Uterus (tissue), 4 donors: ENCODE results near the gene COL25A1. TPM values are rescaled to one million over a fixed set of nuclear protein-coding genes. Genes with fewer than 3 reads are reported as not detected.
"Not testable (repeated sequence)": the region's sequence is repeated elsewhere in the genome, so short reads cannot be mapped to it uniquely, and the experiment has no call there.

ENCODE experiments used
- DNase-seq, 2 donors: peaks; one replicate each; pipeline ENCODE4 v3.0.0-alpha.2; 2019 to 2020
- H3K27ac ChIP-seq, 2 donors: fragments of 200-600 bp; sonication (generic); 1 replicate in 1 of 2; 2 replicates in 1 of 2; pipeline ENCODE4 v1.5.1; 2016 to 2018
- H3K27me3 ChIP-seq, 2 donors: fragments of 200-600 bp; sonication (generic); one replicate each; pipeline ENCODE4 v1.5.1; 2018 to 2019; ENCODE audit warnings: control low read depth in 1 of 2
- H3K36me3 ChIP-seq, 2 donors: fragments of 200-600 bp; sonication (generic); one replicate each; pipeline ENCODE4 v1.5.1; 2019; ENCODE audit warnings: control low read depth in 1 of 2
- H3K4me1 ChIP-seq, 2 donors: fragments of 200-600 bp; sonication (generic); one replicate each; pipeline ENCODE4 v1.5.1; 2018 to 2019; ENCODE audit warnings: control low read depth in 1 of 2
- H3K4me3 ChIP-seq, 2 donors: fragments of 200-600 bp; sonication (generic); 1 replicate in 1 of 2; 2 replicates in 1 of 2; pipeline ENCODE4 v1.5.1; 2018 to 2019; ENCODE audit warnings: mild to moderate bottlenecking in 1 of 2
- H3K9me3 ChIP-seq, 2 donors: fragments of 200-600 bp; sonication (generic); one replicate each; pipeline ENCODE4 v1.5.1; 2019; ENCODE audit warnings: control low read depth in 1 of 2
- POLR2A ChIP-seq, 2 donors: fragments of 450-650 bp; IDR thresholded peaks; one replicate each; pipeline ENCODE4 v1.6.1; 2016; ENCODE audit warnings: antibody characterized with exemption in 2 of 2, mild to moderate bottlenecking in 1 of 2, moderate library complexity in 1 of 2
- intact Hi-C: fragments of 100-400 bp; cut with DNase I; formaldehyde crosslinking; loops from one replicate; pipeline ENCODE4 v1.15.1; 2023; ENCODE audit warnings: low total_unique reads
- total RNA-seq, 4 donors: library from RNA; depleted of rRNA in 3 of 4; stranded (reverse); fragments of >200 nt in 3 of 4; gene quantifications; one replicate each; pipeline versions ENCODE4 v1.1.0 to v1.2.4, GENCODE V29; 2014 to 2023
- TF ChIP-seq, protein P1 (sequence below), 4 experiments: fragments of 200-600 bp in 2 of 4; fragments of 450-650 bp in 2 of 4; sonication (generic) in 2 of 4; IDR thresholded peaks; one replicate each; pipeline ENCODE4 v1.5.1; 2016 to 2019; ENCODE audit warnings: antibody characterized with exemption in 4 of 4, mild to moderate bottlenecking in 2 of 4, moderate library complexity in 1 of 4
- donor health status: DM: yes; HTN: yes; CAD: no.

Gene COL25A1
- total RNA-seq, 4 donors from 2014 or later: 0.26 to 41.1 (median 1.8) TPM; not detected in 1

DNA sequence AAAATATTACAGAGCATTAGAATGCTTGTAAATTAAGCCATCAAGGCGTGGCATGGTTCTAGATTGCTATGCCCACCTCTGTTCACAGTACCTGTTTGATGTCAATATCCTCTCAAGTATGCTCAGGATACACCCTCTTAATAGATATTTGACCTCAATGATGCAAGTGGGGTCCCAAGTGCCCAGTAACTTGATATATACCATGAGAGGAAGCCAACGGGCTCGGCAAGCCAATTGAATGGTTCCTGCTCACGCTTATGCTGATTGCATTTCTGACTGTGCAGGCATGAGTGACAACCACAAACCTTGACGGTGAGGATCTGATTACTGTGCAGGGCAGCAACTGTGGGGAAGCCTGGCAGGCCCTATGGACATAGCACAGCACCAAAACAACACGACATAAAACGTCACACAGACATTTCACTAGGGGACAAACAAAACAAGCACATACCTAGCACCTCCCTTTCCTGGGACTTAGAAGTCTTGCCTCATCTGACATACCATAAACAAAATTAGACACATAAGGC, 360.5 kb downstream of the COL25A1 start:
- H3K9me3 ChIP-seq: no peaks in the 10 kb centered on the region
- no peak for DNase-seq
- intact Hi-C loops: no loop called here
- no peak overlapping the region for H3K4me3 ChIP-seq
- no peak for TF ChIP-seq POLR2A (IDR thresholded peaks at IDR 0.05)
- TF ChIP-seq, protein P1, sequence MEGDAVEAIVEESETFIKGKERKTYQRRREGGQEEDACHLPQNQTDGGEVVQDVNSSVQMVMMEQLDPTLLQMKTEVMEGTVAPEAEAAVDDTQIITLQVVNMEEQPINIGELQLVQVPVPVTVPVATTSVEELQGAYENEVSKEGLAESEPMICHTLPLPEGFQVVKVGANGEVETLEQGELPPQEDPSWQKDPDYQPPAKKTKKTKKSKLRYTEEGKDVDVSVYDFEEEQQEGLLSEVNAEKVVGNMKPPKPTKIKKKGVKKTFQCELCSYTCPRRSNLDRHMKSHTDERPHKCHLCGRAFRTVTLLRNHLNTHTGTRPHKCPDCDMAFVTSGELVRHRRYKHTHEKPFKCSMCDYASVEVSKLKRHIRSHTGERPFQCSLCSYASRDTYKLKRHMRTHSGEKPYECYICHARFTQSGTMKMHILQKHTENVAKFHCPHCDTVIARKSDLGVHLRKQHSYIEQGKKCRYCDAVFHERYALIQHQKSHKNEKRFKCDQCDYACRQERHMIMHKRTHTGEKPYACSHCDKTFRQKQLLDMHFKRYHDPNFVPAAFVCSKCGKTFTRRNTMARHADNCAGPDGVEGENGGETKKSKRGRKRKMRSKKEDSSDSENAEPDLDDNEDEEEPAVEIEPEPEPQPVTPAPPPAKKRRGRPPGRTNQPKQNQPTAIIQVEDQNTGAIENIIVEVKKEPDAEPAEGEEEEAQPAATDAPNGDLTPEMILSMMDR (IDR thresholded peaks at IDR 0.05): no peak
- H3K27me3 ChIP-seq: no peaks in the 10 kb centered on the region
- no peaks in the 10 kb centered on the region for H3K4me1 ChIP-seq
- no peaks in the 10 kb centered on the region for H3K36me3 ChIP-seq
- H3K27ac ChIP-seq: no peak overlapping the region

DNA sequence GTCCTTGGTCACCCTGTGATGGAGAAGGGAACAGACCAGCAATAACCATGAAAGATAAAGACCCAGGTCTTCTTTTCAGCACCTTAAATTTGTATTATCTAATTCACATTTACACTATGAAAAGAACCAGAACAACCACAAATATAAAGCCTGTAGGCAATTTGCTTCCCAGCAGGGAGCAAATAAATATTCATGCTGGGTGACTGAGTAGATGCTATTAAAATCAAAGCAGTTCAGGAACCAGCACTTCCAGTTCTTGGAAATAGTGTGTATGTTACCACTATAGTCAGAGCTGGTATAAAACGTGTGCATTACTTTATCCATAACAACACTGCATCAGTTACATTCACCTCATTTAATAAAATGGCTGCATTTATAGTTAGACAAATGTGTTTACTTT, 361.8 kb downstream of the COL25A1 start:
- intact Hi-C loops: no loop called here
- no peaks in the 10 kb centered on the region for H3K27me3 ChIP-seq
- no peak overlapping the region for H3K27ac ChIP-seq
- no peaks in the 10 kb centered on the region for H3K9me3 ChIP-seq
- H3K36me3 ChIP-seq: no peaks in the 10 kb centered on the region
- no peak overlapping the region for H3K4me3 ChIP-seq
- H3K4me1 ChIP-seq: no peaks in the 10 kb centered on the region
- no peak for TF ChIP-seq POLR2A (IDR thresholded peaks at IDR 0.05)
- TF ChIP-seq, protein P1 (IDR thresholded peaks at IDR 0.05): no peak
- DNase-seq: no peak

DNA sequence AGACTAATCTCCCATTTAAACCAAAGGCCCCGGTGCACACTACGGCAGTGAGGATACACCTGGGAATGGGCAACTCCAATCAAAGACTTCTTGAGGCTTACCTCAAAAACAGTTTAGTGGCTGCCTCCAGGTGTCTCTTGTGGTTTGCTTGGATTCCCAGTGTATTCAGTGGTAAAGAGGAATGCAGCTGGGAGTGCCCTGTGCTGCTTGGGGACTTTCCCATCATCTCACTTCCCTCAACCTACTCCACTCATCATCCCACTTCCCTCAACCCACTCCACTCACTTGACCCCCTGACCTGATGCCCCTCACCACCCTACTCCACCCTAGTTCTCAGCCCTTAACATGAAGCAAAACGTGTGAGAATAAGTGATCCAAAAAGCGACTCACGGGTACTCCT, 362.3 kb downstream of the COL25A1 start:
- H3K27me3 ChIP-seq: no peaks in the 10 kb centered on the region
- no peaks in the 10 kb centered on the region for H3K36me3 ChIP-seq
- no peak for TF ChIP-seq POLR2A (IDR thresholded peaks at IDR 0.05)
- TF ChIP-seq, protein P1 (IDR thresholded peaks at IDR 0.05): no peak
- H3K4me3 ChIP-seq: no peak overlapping the region
- H3K27ac ChIP-seq: no peak overlapping the region
- DNase-seq: no peak
- intact Hi-C loops: no loop called here
- no peaks in the 10 kb centered on the region for H3K4me1 ChIP-seq
- H3K9me3 ChIP-seq: no peaks in the 10 kb centered on the region

DNA sequence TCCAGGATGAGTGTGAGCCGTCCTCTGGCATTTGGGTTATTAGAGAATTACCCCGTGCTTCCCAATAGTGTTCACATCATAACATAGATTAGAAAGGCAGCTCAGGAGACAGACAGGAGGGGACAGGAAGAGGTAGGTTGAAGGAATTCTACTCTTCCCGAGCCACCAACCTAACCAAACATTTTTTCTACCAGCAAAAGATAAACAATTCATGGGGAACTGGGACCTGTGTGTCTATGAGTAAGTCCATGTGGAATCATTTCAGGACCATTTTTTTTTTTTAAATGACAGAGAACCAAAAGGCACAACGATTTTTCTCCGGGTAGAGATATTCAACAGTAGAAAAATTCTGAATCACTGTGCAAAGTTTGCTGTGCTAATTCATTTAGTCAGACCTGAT, 365.4 kb downstream of the COL25A1 start:
- Histone ChIP-seq H3K9me3 (no peaks in the 10 kb centered on the region), H3K4me3 (no peak overlapping the region), H3K4me1 (no peaks in the 10 kb centered on the region), H3K36me3 (no peaks in the 10 kb centered on the region), H3K27me3 (no peaks in the 10 kb centered on the region), H3K27ac (no peak overlapping the region)
- no peak for DNase-seq
- TF ChIP-seq POLR2A (IDR thresholded peaks at IDR 0.05): no peak
- TF ChIP-seq, protein P1 (IDR thresholded peaks at IDR 0.05): no peak
- intact Hi-C loops: no loop called here

DNA sequence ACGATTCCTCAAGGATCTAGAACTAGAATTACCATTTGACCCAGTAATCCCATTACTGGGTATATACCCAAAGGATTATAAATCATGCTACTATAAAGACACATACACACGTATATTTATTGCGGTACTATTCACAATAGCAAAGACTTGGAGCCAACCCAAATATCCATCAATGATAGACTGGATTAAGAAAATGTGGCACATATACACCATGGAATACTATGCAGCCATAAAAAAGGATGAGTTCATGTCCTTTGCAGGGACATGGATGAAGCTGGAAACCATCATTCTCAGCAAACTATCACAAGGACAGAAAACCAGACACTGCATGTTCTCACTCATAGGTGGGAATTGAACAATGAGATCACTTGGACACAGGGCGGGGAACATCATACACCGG, 368.5 kb downstream of the COL25A1 start:
- intact Hi-C loops, H3K9me3 ChIP-seq, H3K4me3 ChIP-seq, H3K27me3 ChIP-seq, H3K27ac ChIP-seq, DNase-seq, H3K36me3 ChIP-seq, H3K4me1 ChIP-seq: not testable (repeated sequence)

DNA sequence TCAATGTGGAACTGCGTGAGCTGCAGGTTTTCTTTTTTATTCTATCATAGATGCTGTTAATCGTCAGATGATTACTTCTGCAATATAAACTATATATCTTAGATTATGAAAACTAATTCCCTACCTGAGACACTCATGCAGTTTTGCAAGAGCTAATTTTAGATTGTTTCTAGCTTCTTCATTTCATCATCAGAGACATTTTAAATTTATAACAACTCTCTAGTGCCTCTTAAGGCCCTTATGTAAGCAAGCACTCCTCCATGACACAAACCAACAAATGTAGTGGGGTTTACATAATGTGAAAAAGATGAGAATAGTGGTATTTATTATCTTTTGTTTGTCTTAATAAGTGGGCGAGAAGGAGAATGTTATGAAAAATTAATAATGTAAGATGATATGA, 369.4 kb downstream of the COL25A1 start:
- no peak overlapping the region for H3K27ac ChIP-seq
- H3K36me3 ChIP-seq: no peaks in the 10 kb centered on the region
- H3K4me1 ChIP-seq: no peaks in the 10 kb centered on the region
- no peaks in the 10 kb centered on the region for H3K27me3 ChIP-seq
- TF ChIP-seq, protein P1 (IDR thresholded peaks at IDR 0.05): no peak
- no peak for TF ChIP-seq POLR2A (IDR thresholded peaks at IDR 0.05)
- H3K4me3 ChIP-seq: no peak overlapping the region
- no peaks in the 10 kb centered on the region for H3K9me3 ChIP-seq
- intact Hi-C loops: no loop called here
- DNase-seq: no peak
